B cell (primary cell): ENCODE data around the gene ZNF791.

ENCODE experiments used
- CTCF ChIP-seq: fragments of 200-600 bp; IDR thresholded peaks from one replicate; pipeline ENCODE4 v1.8.0; 2022; ENCODE audit warnings: antibody characterized with exemption, mild to moderate bottlenecking
- EZH2 ChIP-seq: IDR thresholded peaks from 2 replicates; pipeline ENCODE4 v1.6.1; 2012; ENCODE audit warnings: borderline replicate concordance, low read depth, mild to moderate bottlenecking, moderate library complexity, low read length; ENCODE audit not compliant: insufficient read depth, poor library complexity, severe bottlenecking

- TF ChIP-seq CTCF (peak; percentile 96), EZH2 (no peak)
Observed at GRCh38 chr19:12564016-12564664, 46.6 kb upstream of the ZNF791 start.
